Measurements from ENCODE around the gene CEP131. TPM values are rescaled to one million over a fixed set of nuclear protein-coding genes. Genes with fewer than 3 reads are reported as not detected.

The CEP131 gene
- total and polyA plus RNA-seq, 4 donors = 5.0 to 86.6 (median 9.0) TPM

DNA sequence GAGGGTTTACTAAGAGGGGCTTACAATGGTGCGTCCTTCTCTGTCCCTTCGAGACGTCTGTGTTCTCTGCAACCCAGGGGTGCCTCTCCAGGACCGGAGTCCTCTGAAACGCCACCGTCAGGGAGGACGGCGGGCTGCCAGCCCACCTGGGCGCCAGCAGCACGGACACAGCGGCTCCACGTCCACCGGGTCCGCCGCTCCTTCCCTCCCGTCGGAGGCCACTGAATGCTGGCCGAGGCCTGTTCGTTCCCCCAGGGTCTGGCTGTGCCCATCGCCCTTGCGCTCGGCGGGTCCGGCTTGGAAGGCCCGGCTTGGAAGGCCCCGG, 15.7 kb upstream of the CEP131 start:
- intact Hi-C loops (cut with DNase I) = loop anchor here in 1 of 2 donors (2.0 kb wide), 1 partner anchor 16 kb away; the partner anchor contains the start of gene CEP131

GRCh38 chr17:81237591-81238489, 15.1 kb upstream of the CEP131 start:
- ATAC-seq (ENCODE audit: low FRiP score) = no peak
- Histone ChIP-seq H3K4me1 (ENCODE audit: control insufficient read depth in 1 of 2, insufficient read depth in 2 of 2, low read length in 2 of 2) (no peaks in the 10 kb centered on the region), H3K4me3 (ENCODE audit: low read length in 2 of 2) (peak overlapping the region; percentile 71 to 87), H3K27me3 (ENCODE audit: control insufficient read depth in 1 of 2, insufficient read depth in 2 of 2, low read length in 1 of 2) (no peaks in the 10 kb centered on the region), H3K36me3 (ENCODE audit: control insufficient read depth in 1 of 2, insufficient read depth in 2 of 2, low read length in 1 of 2) (no peaks in the 10 kb centered on the region), H3K27ac (ENCODE audit: low read depth in 1 of 2, low read length in 2 of 2) (no peak overlapping the region), H3K9me3 (ENCODE audit: control insufficient read depth, low read length) (no peaks in the 10 kb centered on the region)
- 57 to 59% methylated on average over 36 of the region's 36 CpGs for WGBS, 2 donors
- no peak for DNase-seq
- intact Hi-C loops (cut with DNase I) = loop anchor here in 1 of 2 donors (2.0 kb wide), 1 partner anchor 15 kb away; the partner anchor contains the start of gene CEP131

More for the DNA sequence above, 15.7 kb upstream of the CEP131 start:
- WGBS, 2 donors = 0% methylated on average over 25 to 26 of the region's 26 CpGs
- Histone ChIP-seq H3K9me3 (ENCODE audit: control insufficient read depth, low read length) (no peaks in the 10 kb centered on the region), H3K27me3 (ENCODE audit: control insufficient read depth in 1 of 2, insufficient read depth in 2 of 2, low read length in 1 of 2) (no peaks in the 10 kb centered on the region), H3K4me3 (ENCODE audit: low read length in 2 of 2) (peak overlapping the region; percentile 71 to 87), H3K4me1 (ENCODE audit: control insufficient read depth in 1 of 2, insufficient read depth in 2 of 2, low read length in 2 of 2) (no peaks in the 10 kb centered on the region), H3K36me3 (ENCODE audit: control insufficient read depth in 1 of 2, insufficient read depth in 2 of 2, low read length in 1 of 2) (no peaks in the 10 kb centered on the region), H3K27ac (ENCODE audit: low read depth in 1 of 2, low read length in 2 of 2) (no peak overlapping the region)
- ATAC-seq (ENCODE audit: low FRiP score) (no peak), DNase-seq (no peak)

- no peak for ATAC-seq (ENCODE audit: low FRiP score)
- WGBS, 2 donors = 92 to 93% methylated on average over 21 of the region's 21 CpGs
- H3K36me3 ChIP-seq (ENCODE audit: control insufficient read depth in 1 of 2, insufficient read depth in 2 of 2, low read length in 1 of 2) = no peaks in the 10 kb centered on the region
These were observed 14.0 kb upstream of the CEP131 start for GRCh38 chr17:81236784-81237183.

GRCh38 chr17:81235822-81236740, 13.3 kb upstream of the CEP131 start:
- ATAC-seq (ENCODE audit: low FRiP score) (no peak), DNase-seq (no peak)
- Histone ChIP-seq H3K9me3 (ENCODE audit: control insufficient read depth, low read length) (no peaks in the 10 kb centered on the region), H3K4me3 (ENCODE audit: low read length in 2 of 2) (no peak overlapping the region), H3K27ac (ENCODE audit: low read depth in 1 of 2, low read length in 2 of 2) (no peak overlapping the region), H3K4me1 (ENCODE audit: control insufficient read depth in 1 of 2, insufficient read depth in 2 of 2, low read length in 2 of 2) (no peaks in the 10 kb centered on the region), H3K36me3 (ENCODE audit: control insufficient read depth in 1 of 2, insufficient read depth in 2 of 2, low read length in 1 of 2) (peaks cover 0 to under 1% of the 10 kb centered on the region in 2 donors), H3K27me3 (ENCODE audit: control insufficient read depth in 1 of 2, insufficient read depth in 2 of 2, low read length in 1 of 2) (no peaks in the 10 kb centered on the region)
- 89 to 90% methylated on average over 30 to 32 of the region's 32 CpGs for WGBS, 2 donors
- intact Hi-C loops (cut with DNase I) = no loop called here

More at GRCh38 chr17:81236784-81237183, 14.0 kb upstream of the CEP131 start:
- intact Hi-C loops (cut with DNase I) = no loop called here
- Histone ChIP-seq H3K9me3 (ENCODE audit: control insufficient read depth, low read length) (no peaks in the 10 kb centered on the region), H3K27me3 (ENCODE audit: control insufficient read depth in 1 of 2, insufficient read depth in 2 of 2, low read length in 1 of 2) (no peaks in the 10 kb centered on the region), H3K4me3 (ENCODE audit: low read length in 2 of 2) (no peak overlapping the region), H3K27ac (ENCODE audit: low read depth in 1 of 2, low read length in 2 of 2) (no peak overlapping the region), H3K4me1 (ENCODE audit: control insufficient read depth in 1 of 2, insufficient read depth in 2 of 2, low read length in 2 of 2) (no peaks in the 10 kb centered on the region)
- DNase-seq = no peak

DNA sequence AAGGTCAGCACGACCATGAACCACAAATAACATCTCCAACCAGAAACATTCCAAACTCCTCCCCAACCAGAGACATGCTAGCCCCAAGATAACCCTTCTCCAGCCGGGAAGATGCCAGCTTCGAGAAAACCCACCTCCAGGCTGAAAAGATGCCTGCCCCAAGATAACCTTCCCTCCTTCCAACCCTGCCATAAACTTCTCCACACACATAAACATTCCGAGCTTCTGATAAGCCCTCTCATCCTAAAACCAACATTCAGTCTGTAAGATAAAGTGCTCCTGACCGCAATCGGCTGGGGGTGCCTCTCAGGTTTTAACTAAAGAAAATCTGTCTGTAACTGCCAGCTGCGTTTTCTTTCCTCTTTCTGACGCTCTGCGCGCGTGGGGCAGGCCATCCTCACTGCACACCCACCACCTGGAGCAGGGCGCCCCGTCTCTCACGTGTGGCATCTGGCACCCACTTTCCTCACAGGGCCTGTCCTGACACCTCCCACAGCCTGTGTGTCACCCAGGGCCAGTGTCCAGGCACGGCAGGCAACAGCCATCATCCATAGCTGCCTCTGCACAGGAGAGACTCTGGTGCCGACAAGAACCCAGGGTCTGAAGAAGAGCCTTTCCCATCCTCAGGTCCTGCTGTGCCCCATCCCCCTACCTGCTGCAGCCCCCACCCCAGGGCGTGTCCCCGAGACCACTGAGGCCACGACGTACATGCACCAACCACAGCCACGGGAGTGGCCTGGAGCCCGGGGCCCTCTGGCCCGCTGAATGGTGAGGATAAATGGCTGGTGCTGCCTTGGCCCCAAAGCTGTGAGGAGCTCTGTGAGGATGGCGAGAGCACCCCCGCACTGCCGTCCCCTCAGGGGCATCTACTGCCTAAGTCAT, 12.4 kb upstream of the CEP131 start:
- Histone ChIP-seq H3K27ac (ENCODE audit: low read depth in 1 of 2, low read length in 2 of 2) (no peak overlapping the region), H3K4me3 (ENCODE audit: low read length in 2 of 2) (no peak overlapping the region), H3K9me3 (ENCODE audit: control insufficient read depth, low read length) (no peaks in the 10 kb centered on the region), H3K4me1 (ENCODE audit: control insufficient read depth in 1 of 2, insufficient read depth in 2 of 2, low read length in 2 of 2) (no peaks in the 10 kb centered on the region), H3K36me3 (ENCODE audit: control insufficient read depth in 1 of 2, insufficient read depth in 2 of 2, low read length in 1 of 2) (peaks cover 0 to 2% of the 10 kb centered on the region in 2 donors), H3K27me3 (ENCODE audit: control insufficient read depth in 1 of 2, insufficient read depth in 2 of 2, low read length in 1 of 2) (no peaks in the 10 kb centered on the region)
- intact Hi-C loops (cut with DNase I) = no loop called here
- 89 to 91% methylated on average over 26 of the region's 26 CpGs for WGBS, 2 donors
- no peak for ATAC-seq (ENCODE audit: low FRiP score)
- DNase-seq = no peak

DNA sequence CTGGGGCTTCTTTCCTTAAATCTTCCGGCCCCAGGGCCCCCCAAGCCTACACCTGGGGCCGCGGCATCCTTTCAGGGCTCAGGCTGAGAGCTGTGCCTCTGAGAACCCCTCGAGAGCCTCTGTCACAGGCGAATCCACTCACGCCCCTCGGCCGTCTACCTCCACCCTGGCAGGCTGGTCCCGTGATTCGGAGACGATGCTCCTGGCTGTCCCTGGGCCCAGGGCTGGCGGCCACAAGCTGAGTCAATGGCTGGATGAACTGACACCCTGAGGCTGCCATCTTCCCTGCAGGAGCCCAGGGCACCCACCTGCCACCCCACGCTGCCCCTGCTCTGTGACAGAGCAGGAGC, 11.7 kb upstream of the CEP131 start:
- Histone ChIP-seq H3K27ac (ENCODE audit: low read depth in 1 of 2, low read length in 2 of 2) (no peak overlapping the region), H3K4me3 (ENCODE audit: low read length in 2 of 2) (no peak overlapping the region), H3K9me3 (ENCODE audit: control insufficient read depth, low read length) (no peaks in the 10 kb centered on the region), H3K4me1 (ENCODE audit: control insufficient read depth in 1 of 2, insufficient read depth in 2 of 2, low read length in 2 of 2) (no peaks in the 10 kb centered on the region), H3K36me3 (ENCODE audit: control insufficient read depth in 1 of 2, insufficient read depth in 2 of 2, low read length in 1 of 2) (peaks cover 0 to 2% of the 10 kb centered on the region in 2 donors), H3K27me3 (ENCODE audit: control insufficient read depth in 1 of 2, insufficient read depth in 2 of 2, low read length in 1 of 2) (no peaks in the 10 kb centered on the region)
- 89 to 90% methylated on average over 13 of the region's 13 CpGs for WGBS, 2 donors
- ATAC-seq (ENCODE audit: low FRiP score) (no peak), DNase-seq (no peak)
- intact Hi-C loops (cut with DNase I) = no loop called here

GRCh38 chr17:81233811-81234505, 11.2 kb upstream of the CEP131 start:
- Histone ChIP-seq H3K36me3 (ENCODE audit: control insufficient read depth in 1 of 2, insufficient read depth in 2 of 2, low read length in 1 of 2) (peaks cover 0 to 2% of the 10 kb centered on the region in 2 donors), H3K9me3 (ENCODE audit: control insufficient read depth, low read length) (no peaks in the 10 kb centered on the region), H3K27ac (ENCODE audit: low read depth in 1 of 2, low read length in 2 of 2) (no peak overlapping the region), H3K4me1 (ENCODE audit: control insufficient read depth in 1 of 2, insufficient read depth in 2 of 2, low read length in 2 of 2) (no peaks in the 10 kb centered on the region), H3K27me3 (ENCODE audit: control insufficient read depth in 1 of 2, insufficient read depth in 2 of 2, low read length in 1 of 2) (no peaks in the 10 kb centered on the region), H3K4me3 (ENCODE audit: low read length in 2 of 2) (no peak overlapping the region)
- WGBS, 2 donors = 89 to 91% methylated on average over 21 of the region's 21 CpGs
- no peak for ATAC-seq (ENCODE audit: low FRiP score)
- intact Hi-C loops (cut with DNase I) = no loop called here
- no peak for DNase-seq
